HG03097 (cell line): ENCODE data around the gene UPF2.

Source experiments
- ATAC-seq: cut with Tn5 transposase; IDR thresholded peaks from one replicate; pipeline ENCODE4 v1.9.1; 2021; ENCODE audit not compliant: unreplicated experiment, low FRiP score

Gene UPF2

GRCh38 chr10:11886138-11886474 lies 156.5 kb downstream of the UPF2 start:
- ATAC-seq, result no peak

- no peak for ATAC-seq
Measured at GRCh38 chr10:11885437-11886137, 157.0 kb downstream of the UPF2 start.

GRCh38 chr10:11884706-11885423 lies 157.7 kb downstream of the UPF2 start:
- no peak for ATAC-seq

- ATAC-seq, result no peak
Measured at GRCh38 chr10:11882646-11883375, 159.8 kb downstream of the UPF2 start.

GRCh38 chr10:11881477-11882417 lies 160.9 kb downstream of the UPF2 start:
- ATAC-seq, result no peak

- no peak for ATAC-seq
Measured at GRCh38 chr10:11881030-11881476, 161.6 kb downstream of the UPF2 start.

- ATAC-seq, result no peak
Measured at GRCh38 chr10:11880151-11881029, 162.2 kb downstream of the UPF2 start.

GRCh38 chr10:11879387-11880094 lies 163.1 kb downstream of the UPF2 start:
- ATAC-seq, result no peak

- ATAC-seq, result no peak
Measured at GRCh38 chr10:11878776-11879175, 163.8 kb downstream of the UPF2 start.

GRCh38 chr10:11877591-11877905 lies 165.1 kb downstream of the UPF2 start:
- no peak for ATAC-seq

- ATAC-seq, result no peak
Measured at GRCh38 chr10:11876805-11877590, 165.6 kb downstream of the UPF2 start.

GRCh38 chr10:11876324-11876723 lies 166.3 kb downstream of the UPF2 start:
- no peak for ATAC-seq

GRCh38 chr10:11875494-11876281 lies 166.9 kb downstream of the UPF2 start:
- ATAC-seq, result no peak

- no peak for ATAC-seq
Measured at GRCh38 chr10:11874568-11875493, 167.8 kb downstream of the UPF2 start.

GRCh38 chr10:11871466-11871865 lies 171.1 kb downstream of the UPF2 start:
- ATAC-seq, result no peak

GRCh38 chr10:11870900-11871400 lies 171.7 kb downstream of the UPF2 start:
- no peak for ATAC-seq
